Fibroblast of peridontal ligament (primary cell): ENCODE results near the gene C16orf90.

Source experiments
- DNase-seq: peaks from one replicate; pipeline ENCODE4 v3.0.0-alpha.2; 2010; ENCODE audit errors: extremely low read depth

C16orf90 gene, protein sequence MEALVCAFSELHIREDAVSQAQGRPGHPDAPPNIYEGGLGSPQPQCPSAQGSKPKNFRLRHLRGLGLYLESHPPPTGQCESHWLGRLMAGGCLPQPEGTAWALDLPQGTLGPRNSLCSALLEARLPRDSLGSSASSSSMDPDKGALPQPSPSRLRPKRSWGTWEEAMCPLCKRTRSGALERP

DNA sequence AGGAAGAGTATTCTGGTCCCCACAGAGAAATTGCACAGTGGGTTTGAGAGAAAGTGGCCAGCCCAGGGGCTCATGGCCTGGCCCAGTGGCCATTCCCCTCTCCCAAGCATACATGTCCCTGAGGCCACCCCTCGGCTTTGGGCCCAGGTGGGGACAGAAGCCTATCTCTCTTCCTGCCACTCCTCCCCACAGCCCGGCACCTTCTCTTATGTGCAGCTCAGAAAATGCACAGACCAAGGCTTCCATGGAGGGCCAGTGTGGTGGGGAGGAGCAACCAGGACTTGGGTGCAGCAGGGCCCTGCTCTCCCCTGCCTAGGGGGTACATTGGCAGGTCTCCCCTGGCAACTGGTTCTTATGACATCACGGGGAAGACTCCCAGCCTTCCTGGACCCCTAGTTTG, at the start of gene C16orf90:
Gene C16orf90 (minus strand): TSS at position 314 of the 400 bp plus-strand sequence. CDS start 68 bp downstream, at position 246.
- no peak for DNase-seq

DNA sequence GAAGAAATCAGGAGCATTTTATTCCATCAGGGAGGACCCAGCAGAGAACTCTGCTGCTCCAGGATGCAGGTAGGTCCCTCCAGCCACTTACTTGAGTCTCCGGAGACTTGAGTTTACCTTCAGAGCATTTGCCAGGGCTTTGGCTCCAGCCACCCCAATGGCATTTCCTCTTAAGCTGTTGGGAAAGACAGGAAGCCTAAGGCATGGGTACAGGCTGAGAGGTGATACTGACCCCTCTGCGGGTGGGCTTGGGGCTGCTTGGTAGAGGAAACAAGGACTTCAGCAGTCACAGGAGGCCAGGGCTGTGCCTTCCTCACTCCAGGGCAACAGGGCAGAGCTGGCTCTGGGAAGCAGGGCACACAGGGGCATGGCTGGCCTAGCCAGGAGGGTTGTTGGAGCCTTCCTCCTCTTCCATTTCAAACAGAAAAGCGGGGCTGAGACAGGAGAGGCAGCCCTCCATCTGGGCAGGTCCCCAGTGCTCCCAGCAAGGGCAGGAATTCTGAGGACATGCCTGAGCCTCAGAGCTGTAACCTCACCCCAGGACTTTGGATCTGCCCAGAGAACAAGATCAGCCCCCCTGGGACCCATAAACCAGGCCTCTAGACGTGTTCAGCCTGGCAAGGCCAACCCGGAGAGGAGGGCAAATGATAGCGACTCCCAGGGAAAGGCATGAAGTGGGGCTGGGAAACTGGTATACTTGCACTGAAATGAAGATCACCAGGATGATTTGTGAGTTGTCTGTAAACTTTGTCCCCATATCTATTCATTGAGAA, 47.5 kb upstream of the C16orf90 start:
- DNase-seq: no peak

DNA sequence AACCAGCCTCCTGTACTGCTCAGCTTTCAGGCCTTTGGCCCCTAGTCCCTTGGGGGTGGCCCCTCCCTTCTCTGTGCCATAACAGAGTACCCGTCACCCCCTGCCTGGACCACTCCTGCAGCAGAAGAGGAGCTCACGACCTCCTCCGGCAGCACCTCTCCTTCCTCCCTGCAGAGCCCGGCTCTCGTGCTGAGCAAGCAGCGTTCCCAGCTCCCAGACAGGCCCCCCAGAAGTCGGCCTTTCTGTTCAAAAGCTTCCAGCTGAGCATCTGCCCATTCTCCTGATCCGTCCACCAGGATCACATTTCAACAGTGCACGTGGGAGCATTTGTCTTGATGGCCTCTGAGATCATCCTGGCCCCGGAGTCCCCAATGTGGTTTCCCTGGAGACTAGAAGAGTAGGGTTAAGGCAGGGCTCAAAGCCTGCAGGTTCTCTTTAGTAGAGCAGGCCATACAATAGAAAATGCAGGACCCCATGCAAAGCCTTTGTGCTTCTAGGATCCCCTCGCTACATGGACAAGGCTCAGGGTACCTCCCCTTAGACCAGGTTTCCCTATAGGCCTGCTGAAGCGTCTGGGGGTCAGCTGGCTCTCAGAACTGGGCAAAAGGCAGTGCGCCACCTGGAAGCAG, 46.4 kb upstream of the C16orf90 start:
- DNase-seq: no peak

DNA sequence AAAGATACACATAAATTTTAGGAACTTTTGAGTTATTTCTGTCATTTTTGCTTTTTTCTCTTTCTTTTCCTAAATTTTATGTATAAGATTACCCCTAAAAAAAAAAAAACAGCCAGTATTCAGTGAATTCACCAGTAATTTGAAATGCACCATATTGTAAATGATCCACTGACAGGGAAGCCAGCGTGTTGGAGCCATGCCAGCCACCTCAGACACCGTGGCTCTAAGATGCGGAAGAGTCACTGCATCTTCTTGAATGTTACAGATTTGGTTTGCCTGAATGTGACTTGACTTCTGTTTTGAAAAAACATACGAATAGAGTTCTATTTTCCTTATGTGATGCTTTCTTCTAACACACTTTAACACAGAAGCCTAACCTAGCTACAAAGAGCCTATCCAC, 42.9 kb upstream of the C16orf90 start:
- no peak for DNase-seq

DNA sequence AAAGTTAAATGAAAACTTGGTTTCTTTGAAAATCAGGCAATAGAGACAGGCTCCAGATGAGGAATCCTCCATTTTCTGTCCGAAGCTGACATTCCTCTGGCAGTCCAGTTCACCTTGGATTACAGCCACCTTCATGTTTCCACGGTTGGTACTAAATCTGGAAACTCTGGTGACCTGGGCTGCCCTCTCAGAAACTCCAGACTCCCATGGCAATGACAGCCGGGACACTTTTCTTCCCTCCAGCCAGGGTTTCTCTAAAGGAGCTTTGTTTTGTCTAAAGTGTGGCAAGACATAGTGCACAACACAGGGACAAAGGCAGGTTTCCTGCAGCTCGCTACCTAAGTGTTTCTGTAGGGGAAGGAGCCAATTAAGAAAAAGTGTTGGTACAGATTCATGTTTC, 41.6 kb upstream of the C16orf90 start:
- DNase-seq: no peak

DNA sequence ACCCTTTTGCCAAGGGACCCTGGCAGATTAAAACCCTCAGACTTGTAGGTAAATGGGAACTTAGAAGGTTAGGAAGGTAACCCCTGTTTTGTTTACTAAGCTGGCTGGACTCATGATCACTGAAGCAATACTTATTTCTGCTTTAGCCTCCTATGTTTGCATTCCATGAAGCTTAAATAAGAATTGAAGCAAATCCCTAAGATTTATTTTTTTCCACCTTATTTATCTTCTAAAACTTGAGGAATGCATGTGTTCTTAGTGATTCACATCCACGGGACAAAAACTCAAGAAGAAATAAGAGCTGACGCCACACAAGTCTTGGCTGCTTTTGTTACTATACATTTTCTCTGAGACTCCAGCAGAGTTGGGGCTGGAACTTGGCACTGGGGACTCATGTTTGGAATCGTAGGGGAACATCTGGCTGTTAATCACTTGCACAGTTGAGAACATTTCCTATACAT, 41.0 kb upstream of the C16orf90 start:
- DNase-seq: peak; percentile 81

DNA sequence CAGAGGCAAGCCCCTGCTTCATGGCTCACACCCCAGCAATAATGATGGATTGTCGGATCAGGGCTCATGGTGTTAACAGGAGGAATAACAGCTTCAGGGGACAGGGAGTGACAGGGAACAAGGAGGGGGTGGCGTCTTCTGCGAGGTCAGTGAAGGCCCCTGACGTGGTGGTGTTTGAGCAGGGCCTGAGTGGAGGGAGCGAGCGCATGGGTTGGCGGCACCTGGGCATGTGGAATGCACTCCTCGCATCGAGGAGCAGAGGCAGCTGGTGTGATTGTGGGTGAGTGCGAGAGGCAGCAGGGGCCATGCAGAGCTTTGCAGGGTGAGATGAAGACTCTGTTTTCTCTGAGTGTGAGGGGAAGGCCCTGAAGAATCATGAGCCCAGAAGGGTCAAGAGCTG, 38.8 kb upstream of the C16orf90 start:
- DNase-seq: no peak

DNA sequence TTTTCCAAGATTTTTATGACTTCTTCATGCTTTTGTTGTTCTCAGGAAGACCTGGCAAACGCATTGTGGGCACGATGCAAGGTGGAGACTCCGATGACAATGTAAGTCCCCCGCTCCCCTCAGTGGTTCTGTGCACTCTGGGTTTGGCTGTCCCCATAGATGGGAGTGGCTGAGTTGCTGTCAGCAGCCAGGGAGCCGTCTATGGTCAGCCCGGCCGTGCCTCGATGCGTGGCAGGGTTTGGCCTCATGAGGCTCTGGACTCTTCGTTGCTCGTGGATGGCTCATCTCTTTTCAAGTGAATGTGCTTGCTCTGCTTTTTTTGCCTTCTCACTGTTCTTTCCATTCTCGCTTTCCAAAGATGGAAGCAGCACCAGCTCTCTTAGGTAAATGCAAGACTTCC, 37.5 kb upstream of the C16orf90 start:
- no peak for DNase-seq

DNA sequence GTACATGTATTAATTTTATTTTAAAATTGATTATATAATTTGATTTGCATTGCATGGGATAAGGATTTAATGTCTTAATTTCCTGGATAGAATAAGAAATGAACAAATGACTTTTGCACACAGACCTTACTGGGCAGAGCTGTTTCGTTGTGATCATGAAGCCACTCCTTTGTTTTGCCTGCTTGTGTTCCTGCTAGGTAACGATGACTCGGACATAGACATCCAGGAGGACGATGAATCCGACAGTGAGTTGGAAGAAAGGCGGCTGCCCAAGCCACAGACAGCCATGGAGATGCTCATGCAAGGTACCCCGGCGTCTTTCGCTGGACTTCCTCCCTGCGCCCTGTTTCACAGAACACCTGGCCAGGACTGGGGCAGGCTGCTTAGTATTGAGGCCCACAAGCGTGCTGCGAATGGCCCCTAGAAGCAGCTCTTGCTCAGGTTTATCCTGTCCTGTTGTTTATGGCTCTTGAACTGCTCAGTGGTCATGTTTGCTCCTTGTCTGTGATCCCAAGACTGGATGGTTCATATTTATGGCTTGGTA, 35.2 kb upstream of the C16orf90 start:
- DNase-seq: no peak

DNA sequence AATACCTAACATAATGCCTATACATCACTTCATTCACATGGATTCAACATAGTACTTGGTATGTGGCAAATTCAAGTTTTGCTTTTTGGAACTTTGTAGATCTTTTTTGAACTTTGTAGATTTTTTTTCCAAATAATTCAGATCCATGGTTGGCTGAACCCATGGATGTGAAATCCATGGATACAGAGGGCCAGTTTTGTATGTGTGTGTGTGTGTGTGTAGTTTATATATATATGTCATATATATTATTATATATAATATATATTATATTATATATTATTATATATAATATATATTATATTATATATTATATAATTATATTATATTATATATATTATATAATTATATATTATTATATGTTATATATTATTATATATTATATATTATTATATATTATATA, 33.9 kb upstream of the C16orf90 start:
- DNase-seq: no peak

DNA sequence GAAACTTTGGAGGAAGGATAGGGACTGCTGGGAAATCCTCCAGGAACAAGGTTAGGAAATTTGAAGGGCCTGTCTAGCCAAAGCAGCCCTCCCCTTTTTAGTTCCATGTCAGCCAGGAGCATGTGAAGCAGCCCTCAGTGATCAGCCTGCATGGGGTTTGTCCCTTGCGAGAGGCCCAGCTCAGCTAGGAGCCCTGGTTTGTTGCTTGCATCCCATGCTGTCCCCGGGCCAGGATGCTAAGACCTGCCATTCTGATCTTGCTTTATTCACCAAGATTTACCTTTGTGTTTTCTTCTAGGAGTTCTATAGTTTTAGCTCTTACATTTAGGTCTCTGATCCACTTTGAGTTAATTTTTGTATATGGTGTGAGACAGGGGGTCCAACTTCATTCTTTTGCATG, 33.1 kb upstream of the C16orf90 start:
- no peak for DNase-seq

DNA sequence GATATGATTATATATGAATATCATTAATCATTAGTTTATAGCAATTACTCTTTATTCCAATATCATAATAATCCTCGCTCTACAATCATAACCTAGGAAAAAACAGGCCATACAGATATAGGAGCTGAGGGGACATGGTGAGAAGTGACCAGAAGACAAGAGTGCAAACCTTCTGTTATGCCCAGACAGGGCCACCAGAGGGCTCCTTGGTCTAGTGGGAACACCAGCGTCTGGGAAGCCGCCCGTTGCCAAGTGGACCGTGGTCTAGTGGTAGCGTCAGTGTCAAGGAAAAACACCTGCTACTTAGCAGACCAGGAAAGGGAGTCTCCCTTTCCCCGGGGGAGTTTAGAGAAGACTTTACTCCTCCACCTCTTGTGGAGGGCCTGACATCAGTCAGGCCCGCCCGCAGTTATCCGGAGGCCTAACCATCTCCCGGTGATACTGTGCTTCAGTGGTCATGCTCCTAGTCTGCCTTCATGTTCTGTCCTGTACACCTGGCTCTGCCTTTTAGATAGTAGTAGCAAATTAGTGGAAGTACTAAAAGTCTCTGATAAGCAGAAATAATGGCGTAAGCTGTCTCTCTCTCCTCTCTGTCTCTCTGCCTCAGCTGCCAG, 32.0 kb upstream of the C16orf90 start:
- peak; percentile 67 for DNase-seq

DNA sequence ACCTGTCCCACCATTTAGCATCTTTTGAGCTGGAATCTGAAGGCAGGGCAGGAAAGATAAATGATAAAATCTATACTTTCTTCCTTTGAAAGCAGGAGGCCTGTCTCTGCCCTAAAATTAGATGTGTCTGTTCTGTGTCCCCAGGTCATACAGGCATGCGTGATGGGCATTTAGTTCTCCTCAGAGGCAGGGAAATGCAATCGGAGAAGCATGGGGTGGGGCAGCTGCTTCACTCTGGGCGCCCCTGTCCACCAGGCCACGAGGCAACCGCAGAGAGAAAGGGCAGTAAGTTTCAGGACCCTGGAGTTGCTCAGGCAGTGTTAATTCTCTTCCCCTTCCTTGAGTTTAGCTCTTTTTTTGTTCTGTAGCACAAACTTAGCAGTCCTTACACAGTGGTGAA, 30.7 kb upstream of the C16orf90 start:
- no peak for DNase-seq

DNA sequence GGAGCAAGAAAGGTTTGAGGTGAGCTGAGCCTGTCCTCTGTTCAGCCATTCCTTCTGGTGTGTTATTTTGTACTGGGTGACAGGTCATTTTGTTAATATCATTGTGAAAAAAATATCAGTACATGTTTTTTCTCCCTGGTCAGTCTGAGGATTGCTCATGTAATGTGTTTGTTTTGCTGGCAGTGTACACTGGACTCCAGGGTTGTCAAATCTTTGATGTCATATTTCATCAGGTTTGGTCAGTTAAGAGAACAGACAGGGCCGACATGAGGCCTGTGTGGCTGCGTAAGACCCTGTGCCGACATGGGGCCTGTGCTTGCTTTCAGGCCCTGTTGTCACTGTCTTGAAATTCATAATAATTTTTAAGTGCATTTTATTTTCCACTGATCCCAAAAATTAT, 28.0 kb upstream of the C16orf90 start:
- DNase-seq: no peak

DNA sequence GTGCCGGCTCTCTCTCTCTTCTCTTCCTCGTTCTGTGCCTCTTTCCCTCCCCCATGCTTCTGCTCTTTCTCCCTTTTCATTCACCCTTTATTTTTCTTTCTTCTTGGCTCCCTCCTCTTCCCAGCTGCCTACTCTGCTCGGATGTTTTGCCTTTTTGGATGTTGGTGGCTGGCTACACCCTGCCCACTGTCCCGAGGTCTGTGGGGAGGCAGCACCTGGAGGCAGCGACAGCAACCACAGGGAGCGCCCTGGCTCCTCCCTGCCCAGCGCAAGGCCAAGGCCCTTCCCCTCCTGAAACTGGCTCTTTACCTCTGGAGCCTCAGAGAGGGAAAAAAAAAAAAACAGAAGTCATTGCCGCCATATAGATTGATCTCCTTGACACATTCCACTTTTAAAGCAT, 25.6 kb upstream of the C16orf90 start:
- DNase-seq: no peak

DNA sequence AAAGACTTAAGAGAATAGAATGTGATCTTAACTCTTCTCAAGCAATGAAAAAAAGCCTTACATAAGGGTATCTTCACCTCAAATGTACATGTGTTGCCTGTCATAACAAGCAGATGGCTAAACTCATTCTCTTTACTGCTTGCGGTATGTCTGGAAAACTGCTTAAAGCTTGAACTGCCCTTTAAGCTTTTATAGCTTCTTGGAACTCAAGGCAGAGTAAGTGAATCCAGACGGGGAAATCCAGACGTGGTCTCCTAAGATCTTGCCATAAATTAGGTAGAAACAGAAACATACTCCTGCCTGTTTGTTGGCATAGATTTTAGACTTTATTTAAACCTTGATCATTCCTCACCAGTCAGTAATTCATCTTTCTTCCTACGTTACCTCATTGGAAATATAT, 25.1 kb upstream of the C16orf90 start:
- peak; percentile 63 for DNase-seq

DNA sequence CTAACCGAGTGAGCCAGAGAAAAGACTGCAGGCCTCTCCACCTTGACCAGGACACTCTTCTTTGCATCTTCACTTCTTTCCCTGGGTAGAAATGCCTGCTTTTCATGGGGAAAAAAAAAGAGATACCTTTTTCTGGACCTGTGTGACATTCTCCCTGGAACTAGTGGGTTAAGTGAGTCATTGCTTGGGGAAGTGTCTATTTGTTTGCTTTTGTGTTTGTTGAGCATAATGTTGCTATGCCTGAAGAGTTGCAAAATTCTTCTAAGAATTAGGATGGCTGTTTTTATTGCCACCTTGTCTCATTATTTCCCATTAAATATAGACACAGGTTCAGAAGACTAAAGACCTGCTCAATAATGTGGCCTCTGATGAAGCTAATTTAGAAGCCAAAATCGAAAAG, 24.3 kb upstream of the C16orf90 start:
- no peak for DNase-seq

DNA sequence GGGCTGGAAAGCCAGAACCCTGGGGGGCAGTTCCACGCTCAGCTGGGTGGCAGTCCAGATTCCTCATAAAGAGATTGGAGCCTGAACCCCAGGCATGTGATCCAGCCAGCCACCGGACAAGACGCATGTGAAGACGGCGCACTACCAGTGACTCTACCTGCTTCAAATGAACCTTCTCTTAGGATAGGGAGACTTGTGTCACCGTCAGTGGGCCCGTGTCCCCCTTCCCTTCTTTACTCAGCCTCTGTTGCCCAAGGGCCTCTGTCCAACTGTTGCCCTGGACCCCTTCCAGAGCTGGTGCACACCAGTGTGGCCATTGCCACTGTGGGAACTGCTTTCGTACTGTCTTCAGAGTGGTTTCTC, 23.7 kb upstream of the C16orf90 start:
- no peak for DNase-seq

DNA sequence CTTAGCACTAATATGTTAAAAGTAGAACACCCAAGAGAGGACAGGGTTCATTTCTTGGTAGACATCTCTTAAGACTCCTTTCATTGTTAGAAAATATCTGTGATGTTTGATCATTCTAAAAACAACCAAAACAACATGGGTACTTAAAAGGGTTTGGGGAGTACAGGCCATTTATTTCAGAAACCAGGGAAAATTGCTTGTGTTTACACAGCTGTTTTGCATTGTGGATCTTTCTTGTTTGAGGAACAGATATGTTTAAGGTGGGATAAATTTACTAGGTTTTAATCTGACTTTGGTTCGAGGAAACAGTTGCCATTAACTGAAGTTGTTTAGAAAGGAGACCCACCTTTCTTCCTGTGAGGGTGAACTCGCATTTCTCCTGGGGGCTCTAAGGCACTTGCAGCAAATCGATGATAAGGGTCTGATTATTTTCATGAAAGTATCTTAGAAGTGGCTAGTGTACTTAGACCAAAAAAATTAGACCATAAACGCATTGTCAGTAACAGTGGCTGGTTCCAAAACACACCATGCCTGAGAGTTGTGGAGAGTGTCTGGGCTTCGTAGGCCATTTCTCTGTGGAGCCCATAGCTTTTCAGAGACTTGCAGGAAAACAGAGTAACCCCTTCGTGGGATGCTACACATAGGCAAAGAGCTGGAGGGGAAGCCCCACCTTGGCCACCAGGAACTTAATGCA, 23.1 kb upstream of the C16orf90 start:
- DNase-seq: peak; percentile 13

DNA sequence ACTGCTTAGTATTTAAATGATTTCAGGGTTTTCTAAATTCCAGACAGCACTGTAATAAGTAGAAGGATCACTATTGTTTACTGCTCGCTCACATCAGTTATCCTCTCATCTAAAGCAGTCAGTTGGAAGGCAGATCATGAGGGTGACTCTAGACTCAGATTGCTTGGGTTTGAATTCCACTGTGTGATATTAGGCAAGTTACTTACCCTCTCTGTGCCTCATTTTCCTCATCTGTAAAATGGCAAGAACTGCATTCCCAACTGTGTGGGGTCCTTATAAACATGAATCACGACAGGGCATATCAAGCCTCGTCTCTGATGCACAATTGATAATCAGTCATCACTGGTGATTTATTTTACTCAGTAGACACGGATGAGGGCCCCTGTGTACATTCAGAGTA, 20.6 kb upstream of the C16orf90 start:
- no peak for DNase-seq

DNA sequence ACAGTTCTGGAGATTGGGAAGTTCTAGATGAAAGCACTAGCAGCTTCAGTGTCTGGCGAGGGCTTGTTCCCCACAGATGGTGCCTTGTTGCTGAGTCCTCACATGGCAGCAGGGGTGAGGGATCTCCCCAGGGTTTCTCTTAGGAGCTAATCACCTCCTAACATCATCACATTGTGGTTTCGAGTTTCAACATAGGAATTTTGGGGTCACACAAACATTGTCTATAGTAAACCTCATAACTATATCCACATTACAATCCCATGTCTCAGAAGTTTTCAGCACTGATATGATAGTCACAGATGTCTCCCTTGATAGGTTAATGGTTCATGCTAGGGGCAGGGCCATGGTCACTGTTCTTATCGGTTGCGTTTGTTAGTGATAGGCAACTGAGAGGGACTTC, 19.3 kb upstream of the C16orf90 start:
- peak; percentile 73 for DNase-seq
